IMR-90 (cell line): ENCODE data around the gene PHF3. TPM values are rescaled to one million over a fixed set of nuclear protein-coding genes. Genes with fewer than 3 reads are reported as not detected.

Experiments used
- ATAC-seq: fragments of 200-7000 bp; cut with Tn5 transposase; 2 replicates; pipeline ENCODE4 v1.9.1; 2020; ENCODE audit warnings: low read depth, mild to moderate bottlenecking, moderate library complexity
- BruUV-seq: library from RNA; stranded (reverse); fragments of 400-500 nt; replicated peaks from 2 replicates; lab custom pipeline; 2021; lab: Mats Ljungman, UMichigan
- CTCF ChIA-PET: fragments of 300-600 bp; formaldehyde crosslinking; extraction: SDS; loops from one replicate; lab custom pipeline; 2021; ENCODE audit warnings: antibody characterized with exemption; lab: Yijun Ruan, JAX
- POLR2A ChIA-PET: fragments of 300-600 bp; sonication (Branson Sonifier 250); formaldehyde crosslinking; loops from one replicate; lab custom pipeline; 2022; ENCODE audit warnings: antibody characterized with exemption; ENCODE audit not compliant: unreplicated experiment; lab: Charles Lee
- DNase-seq: peaks from one replicate; pipeline ENCODE4 v3.0.0; 2013
- H2AFZ ChIP-seq: replicated peaks from 2 replicates; pipeline ENCODE3; 2013; ENCODE audit warnings: low read length, mild to moderate bottlenecking; ENCODE audit not compliant: poor library complexity
- H2AK5ac ChIP-seq: 2 replicates; pipeline ENCODE4 v1.6.1; 2013; ENCODE audit warnings: low read depth, low read length, inconsistent platforms
- H2AK9ac ChIP-seq: replicated peaks from 2 replicates; pipeline ENCODE3; 2013; ENCODE audit warnings: mild to moderate bottlenecking, low read depth, low read length, moderate library complexity; ENCODE audit not compliant: poor library complexity
- H2BK120ac ChIP-seq: 2 replicates; pipeline ENCODE4 v1.6.1; 2013; ENCODE audit warnings: low read depth, low read length, inconsistent platforms
- H2BK15ac ChIP-seq: 3 replicates; pipeline ENCODE4 v1.6.1; 2013; ENCODE audit warnings: low read depth, low read length, inconsistent platforms
- H2BK20ac ChIP-seq: 2 replicates; pipeline ENCODE4 v1.6.1; 2013; ENCODE audit warnings: low read depth, mild to moderate bottlenecking, inconsistent platforms, low read length, moderate library complexity
- H2BK5ac ChIP-seq: 2 replicates; pipeline ENCODE4 v1.6.1; 2013; ENCODE audit warnings: mild to moderate bottlenecking, low read depth, low read length, inconsistent platforms; ENCODE audit not compliant: poor library complexity, severe bottlenecking
- H3K14ac ChIP-seq: replicated peaks from 2 replicates; pipeline ENCODE4 v1.6.1; 2013; ENCODE audit warnings: low read depth, low read length, inconsistent platforms
- H3K18ac ChIP-seq: 2 replicates; pipeline ENCODE4 v1.6.1; 2013; ENCODE audit warnings: low read depth, low read length, control low read depth
- H3K23ac ChIP-seq: 2 replicates; pipeline ENCODE4 v1.6.1; 2013; ENCODE audit warnings: low read depth, low read length, inconsistent platforms
- H3K27ac ChIP-seq: 2 replicates; pipeline ENCODE4 v1.5.1; 2013; ENCODE audit warnings: mild to moderate bottlenecking, control low read depth, low read length; ENCODE audit not compliant: insufficient read depth
- H3K27me3 ChIP-seq: 2 replicates; pipeline ENCODE4 v1.6.1; 2013; ENCODE audit warnings: low read length; ENCODE audit not compliant: control insufficient read depth, insufficient read depth
- H3K36me3 ChIP-seq: 2 replicates; pipeline ENCODE4 v1.6.1; 2013; ENCODE audit warnings: low read length, mixed read lengths; ENCODE audit not compliant: control insufficient read depth, insufficient read depth
- H3K4ac ChIP-seq: 2 replicates; pipeline ENCODE4 v1.6.1; 2013; ENCODE audit warnings: low read depth, low read length, inconsistent platforms
- H3K4me1 ChIP-seq: 2 replicates; pipeline ENCODE4 v1.6.1; 2013; ENCODE audit warnings: low read length, mixed read lengths; ENCODE audit not compliant: control insufficient read depth, insufficient read depth
- H3K4me2 ChIP-seq: 2 replicates; pipeline ENCODE4 v1.6.1; 2013; ENCODE audit warnings: low read depth, mild to moderate bottlenecking, control low read depth, low read length, moderate library complexity
- H3K4me3 ChIP-seq: 2 replicates; pipeline ENCODE4 v1.5.1; 2013; ENCODE audit warnings: low read depth, mild to moderate bottlenecking, control low read depth, low read length, moderate library complexity; ENCODE audit not compliant: insufficient read depth
- H3K56ac ChIP-seq: 2 replicates; pipeline ENCODE4 v1.6.1; 2013; ENCODE audit warnings: low read length, inconsistent platforms; ENCODE audit not compliant: insufficient read depth; ENCODE audit errors: extremely low read depth
- H3K79me1 ChIP-seq, 2 experiments: 2 replicates each; pipeline ENCODE4 v1.6.1; 2013; ENCODE audit warnings: low read length in 2 of 2, inconsistent platforms in 1 of 2, low read depth in 1 of 2
- H3K9ac ChIP-seq: 2 replicates; pipeline ENCODE4 v1.6.1; 2013; ENCODE audit warnings: low read depth, low read length, control low read depth
- H3K9me1 ChIP-seq: 2 replicates; pipeline ENCODE4 v1.6.1; 2013; ENCODE audit warnings: low read length, inconsistent platforms; ENCODE audit not compliant: insufficient read depth
- H3K9me3 ChIP-seq: 2 replicates; pipeline ENCODE4 v1.6.1; 2013; ENCODE audit warnings: low read length; ENCODE audit not compliant: control insufficient read depth, insufficient read depth
- H4K20me1 ChIP-seq: 2 replicates; pipeline ENCODE4 v1.6.1; 2013; ENCODE audit warnings: low read length, inconsistent platforms; ENCODE audit not compliant: insufficient read depth
- H4K5ac ChIP-seq: 2 replicates; pipeline ENCODE4 v1.6.1; 2013; ENCODE audit warnings: mild to moderate bottlenecking, low read depth, low read length, control low read depth
- H4K8ac ChIP-seq, 2 experiments: 2 replicates each; pipeline ENCODE4 v1.6.1; 2013; ENCODE audit warnings: low read depth in 2 of 2, low read length in 2 of 2, control low read depth in 1 of 2, inconsistent platforms in 1 of 2
- H4K91ac ChIP-seq: 2 replicates; pipeline ENCODE4 v1.6.1; 2013; ENCODE audit warnings: low read depth, low read length, inconsistent platforms; ENCODE audit not compliant: insufficient read depth
- FOS ChIP-seq: fragments of 150-350 bp; IDR thresholded peaks from 2 replicates; pipeline ENCODE4 v1.6.1; 2016; ENCODE audit warnings: low read depth, low read length
- MAFK ChIP-seq: IDR thresholded peaks from 2 replicates; pipeline ENCODE4 v1.6.1; 2012; ENCODE audit warnings: low read depth, low read length, improper control_type of control experiment
- MXI1 ChIP-seq: IDR thresholded peaks from 2 replicates; pipeline ENCODE4 v1.6.1; 2012; ENCODE audit warnings: low read depth, mild to moderate bottlenecking, low read length, moderate library complexity, borderline replicate concordance
- RCOR1 ChIP-seq: IDR thresholded peaks from 2 replicates; pipeline ENCODE4 v1.6.1; 2012; ENCODE audit warnings: mild to moderate bottlenecking, low read length, improper control_type of control experiment; ENCODE audit not compliant: insufficient replicate concordance
- WGBS, 2 experiments: methylation state at CpG; one replicate each; pipeline versions ENCODE4 v1.1.5 to v1.1.7; 2013; ENCODE audit warnings: missing lambda C conversion rate in 2 of 2; ENCODE audit not compliant: insufficient read length in 1 of 2; ENCODE audit errors: extremely low coverage in 2 of 2; 5-methylcytosine and 5-hydroxymethylcytosine counted together
- dilution Hi-C: fragments of 300-500 bp; cut with HindIII; formaldehyde crosslinking; loops from one replicate; pipeline ENCODE4 v1.14.3; 2018; ENCODE audit warnings: low sequenced_read_pairs; ENCODE audit not compliant: unreplicated experiment
- in situ Hi-C: fragments of 300-500 bp; cut with MboI; formaldehyde crosslinking; loops from 3 replicates; pipeline ENCODE4 v1.14.3; 2019; ENCODE audit warnings: low sequenced_read_pairs, inconsistent platforms, mixed read lengths
- intact Hi-C: fragments of 100-400 bp; cut with micrococcal nuclease; formaldehyde crosslinking; loops from 2 replicates; pipeline ENCODE4 v1.10.0; 2022
- polyA plus RNA-seq, 3 experiments: library from polyadenylated mRNA; depleted of rRNA; stranded (reverse); fragments of >200 nt; gene quantifications; 2 replicates each; pipeline ENCODE4 v1.2.3, GENCODE V29; 2012; ENCODE audit warnings: low replicate concordance in 1 of 3
- total RNA-seq: library from RNA; depleted of rRNA; stranded (reverse); fragments of >200 nt; gene quantifications from 2 replicates; pipeline ENCODE4 v1.2.3, GENCODE V29; 2012
- TF ChIP-seq, protein P1 (sequence below): conservative IDR thresholded peaks from 2 replicates; pipeline ENCODE4 v1.5.1; 2012; ENCODE audit warnings: mild to moderate bottlenecking, low read depth, low read length, improper control_type of control experiment
- TF ChIP-seq, protein P2 (sequence below): fragments of 150-350 bp; IDR thresholded peaks from 2 replicates; pipeline ENCODE4 v1.6.1; 2016; ENCODE audit warnings: low read depth, mild to moderate bottlenecking, low read length, moderate library complexity, borderline replicate concordance

The PHF3 gene
- total and polyA plus RNA-seq, 2 of the 4 experiments (the other 2 are of a cell fraction), result 5.6 to 27.8 TPM

DNA sequence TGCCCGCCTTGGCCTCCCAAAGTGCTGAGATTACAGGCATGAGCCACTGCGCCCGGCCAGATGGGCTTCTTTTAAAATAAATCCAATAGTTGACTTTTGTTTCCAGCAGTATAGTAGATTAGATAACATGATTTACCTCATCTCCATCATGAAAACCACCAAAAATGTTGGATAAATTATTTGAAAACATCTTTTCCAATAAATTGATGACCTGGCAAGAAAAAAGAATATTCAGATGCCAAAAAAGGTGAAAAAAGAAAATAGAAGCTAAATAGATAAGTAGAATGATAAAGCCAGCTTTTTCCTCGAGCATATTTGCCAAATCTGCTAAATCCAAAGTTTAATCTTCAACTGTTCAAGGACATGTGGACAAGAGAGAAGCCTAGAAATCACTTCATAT lies 109.2 kb downstream of the PHF3 start:
- ATAC-seq, result no peak
- Histone ChIP-seq H3K27ac (no peak overlapping the region), H3K18ac (no peak overlapping the region), H4K8ac (no peak overlapping the region), H2BK20ac (no peak overlapping the region), H3K36me3 (no peaks in the 10 kb centered on the region), H3K23ac (no peak overlapping the region), H4K20me1 (no peaks in the 10 kb centered on the region), H3K27me3 (peaks cover 6% of the 10 kb centered on the region), H2AFZ (no peak overlapping the region), H4K5ac (no peak overlapping the region), H3K4me3 (no peak overlapping the region), H3K56ac (no peak overlapping the region), H3K14ac (no peak overlapping the region), H3K4me1 (no peaks in the 10 kb centered on the region), H2AK5ac (no peak overlapping the region), H3K9me1 (no peaks in the 10 kb centered on the region; the same call in 1 of the 2 replicates), H4K91ac (no peak overlapping the region), H3K4me2 (no peak overlapping the region), H3K79me1 (no peaks in the 10 kb centered on the region), H2BK5ac (no peak overlapping the region), H3K4ac (no peak overlapping the region), H2BK15ac (no peak overlapping the region), H3K9me3 (no peaks in the 10 kb centered on the region), H3K9ac (no peak overlapping the region), H2BK120ac (no peak overlapping the region), H2AK9ac (no peak overlapping the region)
- ChIA-PET CTCF (interaction anchor here (0.7 kb wide), 1 partner anchor 108 kb away, joined by 3 read pairs; no protein-coding TSS in a partner anchor), POLR2A (no interaction called here)
- DNase-seq, result no peak
- BruUV-seq, result no TSS peak
- no CpG with 5 or more reads among the region's 4 CpGs for WGBS, 2 experiments
- in situ Hi-C loops, result no loop called here
- intact Hi-C loops, result no loop called here
- dilution Hi-C loops, result no loop called here
- TF ChIP-seq RCOR1 (no peak), FOS (no peak), MAFK (peak; percentile 63), MXI1 (no peak)
- TF ChIP-seq, protein P1, sequence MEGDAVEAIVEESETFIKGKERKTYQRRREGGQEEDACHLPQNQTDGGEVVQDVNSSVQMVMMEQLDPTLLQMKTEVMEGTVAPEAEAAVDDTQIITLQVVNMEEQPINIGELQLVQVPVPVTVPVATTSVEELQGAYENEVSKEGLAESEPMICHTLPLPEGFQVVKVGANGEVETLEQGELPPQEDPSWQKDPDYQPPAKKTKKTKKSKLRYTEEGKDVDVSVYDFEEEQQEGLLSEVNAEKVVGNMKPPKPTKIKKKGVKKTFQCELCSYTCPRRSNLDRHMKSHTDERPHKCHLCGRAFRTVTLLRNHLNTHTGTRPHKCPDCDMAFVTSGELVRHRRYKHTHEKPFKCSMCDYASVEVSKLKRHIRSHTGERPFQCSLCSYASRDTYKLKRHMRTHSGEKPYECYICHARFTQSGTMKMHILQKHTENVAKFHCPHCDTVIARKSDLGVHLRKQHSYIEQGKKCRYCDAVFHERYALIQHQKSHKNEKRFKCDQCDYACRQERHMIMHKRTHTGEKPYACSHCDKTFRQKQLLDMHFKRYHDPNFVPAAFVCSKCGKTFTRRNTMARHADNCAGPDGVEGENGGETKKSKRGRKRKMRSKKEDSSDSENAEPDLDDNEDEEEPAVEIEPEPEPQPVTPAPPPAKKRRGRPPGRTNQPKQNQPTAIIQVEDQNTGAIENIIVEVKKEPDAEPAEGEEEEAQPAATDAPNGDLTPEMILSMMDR, result no peak
- TF ChIP-seq, protein P2, sequence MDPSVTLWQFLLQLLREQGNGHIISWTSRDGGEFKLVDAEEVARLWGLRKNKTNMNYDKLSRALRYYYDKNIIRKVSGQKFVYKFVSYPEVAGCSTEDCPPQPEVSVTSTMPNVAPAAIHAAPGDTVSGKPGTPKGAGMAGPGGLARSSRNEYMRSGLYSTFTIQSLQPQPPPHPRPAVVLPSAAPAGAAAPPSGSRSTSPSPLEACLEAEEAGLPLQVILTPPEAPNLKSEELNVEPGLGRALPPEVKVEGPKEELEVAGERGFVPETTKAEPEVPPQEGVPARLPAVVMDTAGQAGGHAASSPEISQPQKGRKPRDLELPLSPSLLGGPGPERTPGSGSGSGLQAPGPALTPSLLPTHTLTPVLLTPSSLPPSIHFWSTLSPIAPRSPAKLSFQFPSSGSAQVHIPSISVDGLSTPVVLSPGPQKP, result no peak
